GM12864 (cell line): ENCODE data around the gene ATMIN.
A peak's percentile ranks its signal among the peaks of the same experiment; 100 is the strongest.

Source experiments
- DNase-seq: peaks from one replicate; pipeline ENCODE4 v3.0.0-alpha.2; 2011; ENCODE audit warnings: low read depth
- H3K4me3 ChIP-seq: 2 replicates; pipeline ENCODE4 v1.5.1; 2011; ENCODE audit warnings: mild to moderate bottlenecking, low read depth, low read length, control low read depth
- CTCF ChIP-seq: IDR thresholded peaks from 2 replicates; pipeline ENCODE4 v1.5.1; 2011; ENCODE audit warnings: low read depth, mild to moderate bottlenecking, moderate library complexity, low read length, control low read depth, inconsistent platforms; ENCODE audit errors: missing control alignments

The ATMIN gene

DNA sequence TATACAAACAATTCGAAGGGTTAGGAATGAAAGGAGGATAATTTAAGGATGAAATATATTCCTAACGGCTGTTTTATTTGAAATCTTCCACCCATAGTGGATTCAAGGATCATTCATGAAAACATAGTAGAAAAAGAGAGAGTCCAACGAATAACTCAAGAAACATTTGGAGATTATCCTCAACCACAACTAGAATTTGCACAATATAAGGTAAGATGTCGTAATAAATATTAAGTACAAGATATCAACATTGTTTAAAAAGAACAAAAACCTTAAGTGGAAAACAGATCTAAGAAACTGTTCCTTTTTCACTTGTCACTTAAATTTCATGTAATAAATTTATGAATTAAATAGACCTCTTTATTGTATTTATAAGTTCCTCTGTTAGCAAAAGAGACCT is 9.2 kb upstream of the ATMIN start:
- H3K4me3 ChIP-seq, result no peak overlapping the region
- no peak for TF ChIP-seq CTCF
- no peak for DNase-seq

DNA sequence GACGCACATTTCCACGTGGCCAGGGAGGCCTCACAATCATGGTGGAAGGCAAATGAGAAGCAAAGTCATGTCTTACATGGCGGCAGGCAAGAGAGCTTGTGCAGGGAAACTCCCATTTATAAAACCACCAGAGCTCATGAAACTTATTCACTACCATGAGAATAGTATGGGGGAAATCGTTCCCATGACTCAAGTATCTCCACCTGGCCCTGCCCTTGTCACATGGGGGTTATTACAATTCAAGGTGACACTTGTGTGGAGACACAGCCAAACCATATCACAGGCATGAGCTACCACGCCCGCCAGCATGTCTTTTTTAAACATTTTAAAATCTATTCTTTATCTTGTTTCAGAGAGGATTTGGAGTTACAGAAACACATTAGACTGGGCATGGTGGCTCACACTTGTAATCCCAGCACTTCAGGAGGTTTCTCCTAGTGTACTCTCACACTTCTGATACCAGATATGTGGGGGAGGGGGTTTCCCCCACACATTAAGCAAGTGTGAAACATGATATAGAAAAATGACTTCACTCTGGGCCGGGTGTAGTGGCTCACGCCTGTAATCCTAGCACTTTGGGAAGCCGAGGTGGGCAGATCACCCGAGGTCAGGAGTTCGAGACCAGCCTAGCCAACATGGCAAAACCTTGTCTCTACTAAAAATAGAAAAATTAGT is 5.6 kb upstream of the ATMIN start:
- no peak overlapping the region for H3K4me3 ChIP-seq
- no peak for TF ChIP-seq CTCF
- DNase-seq, result no peak

GRCh38 chr16:81035975-81036750 is 521 bp downstream of the ATMIN start:
- H3K4me3 ChIP-seq, result peak overlapping the region; percentile 83
- DNase-seq, result no peak
- no peak for TF ChIP-seq CTCF

- TF ChIP-seq CTCF, result no peak
- no peak for DNase-seq
- H3K4me3 ChIP-seq, result peak overlapping the region; percentile 83
Measured at GRCh38 chr16:81036751-81037350, 1.2 kb downstream of the ATMIN start.

DNA sequence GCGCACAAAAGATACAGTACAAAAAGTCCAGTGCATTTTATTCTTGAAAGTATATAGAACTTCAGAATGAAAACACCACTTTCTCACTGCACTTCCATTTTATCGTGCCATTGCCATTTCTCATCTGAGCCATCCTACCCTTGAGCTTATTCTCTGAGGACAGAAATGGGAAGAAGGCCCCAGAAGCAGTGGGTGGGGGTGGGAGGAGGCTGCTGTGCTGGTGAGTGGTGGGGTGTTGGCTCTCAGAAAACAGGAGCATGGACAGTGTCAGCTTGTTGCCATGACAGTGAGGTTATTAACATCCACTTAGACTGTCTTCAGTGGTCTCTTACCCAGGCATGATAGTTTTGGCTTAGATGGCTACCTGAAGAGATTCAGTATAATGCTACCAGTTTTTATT is 4.5 kb downstream of the ATMIN start:
- TF ChIP-seq CTCF, result no peak
- H3K4me3 ChIP-seq, result no peak overlapping the region
- DNase-seq, result no peak

DNA sequence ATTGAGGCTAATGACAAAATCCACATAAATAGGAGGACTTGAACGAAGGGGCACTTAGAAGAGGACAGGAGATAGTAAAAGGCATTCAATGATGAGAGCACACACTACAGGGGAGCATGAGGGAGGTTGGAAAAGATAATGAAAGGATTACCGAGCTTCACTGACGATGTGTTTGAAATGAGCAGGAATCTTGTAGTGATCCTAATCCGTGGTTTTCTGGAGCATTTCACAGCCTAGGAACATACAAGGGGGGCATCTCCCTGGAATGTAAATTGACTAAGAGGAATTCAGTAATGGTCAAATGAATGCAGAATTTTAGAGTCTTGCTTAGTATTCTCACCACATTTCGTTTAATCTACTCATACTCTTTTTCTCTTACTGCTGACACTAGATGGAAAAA is 5.2 kb downstream of the ATMIN start:
- no peak for DNase-seq
- TF ChIP-seq CTCF, result no peak
- H3K4me3 ChIP-seq, result no peak overlapping the region
